Lung (tissue), 12 donors: Measurements from ENCODE around the gene LUC7L2. TPM values are rescaled to one million over a fixed set of nuclear protein-coding genes. Genes with fewer than 3 reads are reported as not detected.

Experiments used
- ATAC-seq: fragments of 200-7000 bp; cut with Tn5 transposase; one replicate; pipeline ENCODE4 v1.9.1; 2020; ENCODE audit warnings: moderate number of reproducible peaks; ENCODE audit not compliant: insufficient read depth, low FRiP score
- DNase-seq, 3 donors: peaks; one replicate each; pipeline ENCODE4 v3.0.0-alpha.2; 2013 to 2017
- H3K27ac ChIP-seq, 2 donors: one replicate each; pipeline ENCODE4 v1.5.1; 2013; ENCODE audit warnings: mild to moderate bottlenecking in 2 of 2, moderate library complexity in 2 of 2, control low read depth in 1 of 2, inconsistent platforms in 1 of 2, low read depth in 1 of 2, low read length in 1 of 2
- H3K27me3 ChIP-seq, 3 donors: one replicate each; pipeline ENCODE4 v1.5.1; 2013; ENCODE audit warnings: low read length in 2 of 3; ENCODE audit not compliant: control insufficient read depth in 3 of 3, insufficient read depth in 3 of 3
- H3K36me3 ChIP-seq, 4 donors: one replicate each; pipeline ENCODE4 v1.5.1; 2013; ENCODE audit warnings: low read length in 4 of 4, mild to moderate bottlenecking in 1 of 4, moderate library complexity in 1 of 4; ENCODE audit not compliant: control insufficient read depth in 4 of 4, insufficient read depth in 4 of 4
- H3K4me1 ChIP-seq, 5 donors: one replicate each; pipeline ENCODE4 v1.5.1; 2013; ENCODE audit warnings: low read length in 5 of 5, mild to moderate bottlenecking in 2 of 5, moderate library complexity in 1 of 5; ENCODE audit not compliant: control insufficient read depth in 5 of 5, insufficient read depth in 5 of 5
- H3K4me3 ChIP-seq: one replicate; pipeline ENCODE4 v1.5.1; 2013; ENCODE audit warnings: mild to moderate bottlenecking, control low read depth, moderate library complexity
- H3K9ac ChIP-seq, 2 donors: one replicate each; pipeline ENCODE4 v1.5.1; 2013; ENCODE audit warnings: low read length in 2 of 2, control low read depth in 1 of 2; ENCODE audit not compliant: insufficient read depth in 1 of 2
- H3K9me3 ChIP-seq, 4 donors: one replicate each; pipeline ENCODE4 v1.5.1; 2013; ENCODE audit warnings: low read length in 3 of 4, mild to moderate bottlenecking in 1 of 4, moderate library complexity in 1 of 4; ENCODE audit not compliant: control insufficient read depth in 4 of 4, insufficient read depth in 3 of 4
- WGBS, 2 donors: extraction: QIAGEN DNeasy Blood & Tissue Kit; methylation state at CpG; one replicate each; pipeline ENCODE4 v1.1.7; 2013; 5-methylcytosine and 5-hydroxymethylcytosine counted together
- polyA plus RNA-seq, 2 donors: library from polyadenylated mRNA; stranded (reverse); fragments of 200-250 nt; gene quantifications; one replicate each; pipeline ENCODE4 v1.2.1, GENCODE V29; 2013
- total RNA-seq, 2 donors: library from RNA; depleted of rRNA in 1 of 2; stranded (reverse); fragments of >200 nt in 1 of 2; gene quantifications; one replicate each; pipeline ENCODE4 v1.2.1, GENCODE V29; 2014 to 2021
- TF ChIP-seq, protein P1 (sequence below): IDR thresholded peaks from 2 replicates; pipeline ENCODE4 v1.5.1; 2012; ENCODE audit warnings: mild to moderate bottlenecking; ENCODE audit errors: control extremely low read depth, extremely low read depth
- donor health status: control.
- donor health status: control.
- donor health status: Bipolar disorder and iron deficiency.
- donor health status: healthy.
- donor health status: DM: yes; HTN: yes; CAD: no.

Gene LUC7L2
- total and polyA plus RNA-seq, 4 donors, result 35.1 to 95.4 (median 67.3) TPM

DNA sequence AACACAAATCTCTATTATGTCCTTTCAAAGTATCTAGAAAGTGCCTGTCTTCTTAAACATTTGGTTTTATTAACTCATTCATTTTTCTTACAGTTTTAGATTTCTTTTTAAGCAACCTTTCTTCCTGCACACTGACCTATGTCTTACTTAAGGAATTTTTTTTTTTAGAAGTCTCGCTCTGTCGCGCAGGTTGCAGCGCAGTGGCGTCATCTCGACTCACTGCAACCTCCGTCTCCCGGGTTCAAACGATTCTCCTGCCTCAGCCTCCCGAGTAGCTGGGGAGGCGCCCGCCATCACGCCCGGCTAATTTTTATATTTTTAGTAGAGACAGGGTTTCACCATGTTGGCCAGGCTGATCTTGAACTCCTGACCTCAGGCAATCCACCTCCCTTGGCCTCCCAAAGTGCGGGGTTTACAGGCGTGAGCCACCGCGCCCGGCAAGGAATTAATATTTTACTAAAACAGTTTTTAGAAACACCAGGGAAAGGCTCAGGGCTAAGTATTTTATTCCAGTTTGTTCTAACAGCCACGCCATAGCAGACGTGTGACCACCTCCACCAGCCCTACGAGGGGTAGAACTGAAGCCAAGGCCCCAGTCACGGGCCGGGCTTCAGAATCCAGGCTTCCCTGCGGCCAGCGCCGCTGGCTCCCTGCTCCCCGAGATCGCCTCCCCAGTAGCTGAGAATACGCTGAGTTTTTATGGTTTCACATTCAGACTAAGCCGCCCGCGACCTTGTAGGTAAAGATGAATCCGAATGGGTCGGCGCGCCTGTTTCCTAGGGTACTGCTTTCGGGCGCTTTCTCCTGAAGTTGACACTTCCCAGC is 941 bp upstream of the LUC7L2 start:
- 0 to 2% methylated on average over 39 of the region's 39 CpGs for WGBS, 2 donors
- TF ChIP-seq, protein P1, sequence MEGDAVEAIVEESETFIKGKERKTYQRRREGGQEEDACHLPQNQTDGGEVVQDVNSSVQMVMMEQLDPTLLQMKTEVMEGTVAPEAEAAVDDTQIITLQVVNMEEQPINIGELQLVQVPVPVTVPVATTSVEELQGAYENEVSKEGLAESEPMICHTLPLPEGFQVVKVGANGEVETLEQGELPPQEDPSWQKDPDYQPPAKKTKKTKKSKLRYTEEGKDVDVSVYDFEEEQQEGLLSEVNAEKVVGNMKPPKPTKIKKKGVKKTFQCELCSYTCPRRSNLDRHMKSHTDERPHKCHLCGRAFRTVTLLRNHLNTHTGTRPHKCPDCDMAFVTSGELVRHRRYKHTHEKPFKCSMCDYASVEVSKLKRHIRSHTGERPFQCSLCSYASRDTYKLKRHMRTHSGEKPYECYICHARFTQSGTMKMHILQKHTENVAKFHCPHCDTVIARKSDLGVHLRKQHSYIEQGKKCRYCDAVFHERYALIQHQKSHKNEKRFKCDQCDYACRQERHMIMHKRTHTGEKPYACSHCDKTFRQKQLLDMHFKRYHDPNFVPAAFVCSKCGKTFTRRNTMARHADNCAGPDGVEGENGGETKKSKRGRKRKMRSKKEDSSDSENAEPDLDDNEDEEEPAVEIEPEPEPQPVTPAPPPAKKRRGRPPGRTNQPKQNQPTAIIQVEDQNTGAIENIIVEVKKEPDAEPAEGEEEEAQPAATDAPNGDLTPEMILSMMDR, result no peak
- peak overlapping the region; percentile 68 for H3K4me3 ChIP-seq
- peaks cover 0 to 4% (median 1%) of the 10 kb centered on the region in 4 donors for H3K36me3 ChIP-seq
- H3K27me3 ChIP-seq, result no peaks in the 10 kb centered on the region
- ATAC-seq (peak; percentile 1), DNase-seq (peak in 2 of 3 donors; percentile 31 to 44)
- peak overlapping the region; percentile 97 for H3K9ac ChIP-seq
- H3K27ac ChIP-seq, result peak overlapping the region; percentile 93 to 99
- no peaks in the 10 kb centered on the region for H3K9me3 ChIP-seq
- peaks cover 0 to 22% (median 4%) of the 10 kb centered on the region in 5 donors for H3K4me1 ChIP-seq

DNA sequence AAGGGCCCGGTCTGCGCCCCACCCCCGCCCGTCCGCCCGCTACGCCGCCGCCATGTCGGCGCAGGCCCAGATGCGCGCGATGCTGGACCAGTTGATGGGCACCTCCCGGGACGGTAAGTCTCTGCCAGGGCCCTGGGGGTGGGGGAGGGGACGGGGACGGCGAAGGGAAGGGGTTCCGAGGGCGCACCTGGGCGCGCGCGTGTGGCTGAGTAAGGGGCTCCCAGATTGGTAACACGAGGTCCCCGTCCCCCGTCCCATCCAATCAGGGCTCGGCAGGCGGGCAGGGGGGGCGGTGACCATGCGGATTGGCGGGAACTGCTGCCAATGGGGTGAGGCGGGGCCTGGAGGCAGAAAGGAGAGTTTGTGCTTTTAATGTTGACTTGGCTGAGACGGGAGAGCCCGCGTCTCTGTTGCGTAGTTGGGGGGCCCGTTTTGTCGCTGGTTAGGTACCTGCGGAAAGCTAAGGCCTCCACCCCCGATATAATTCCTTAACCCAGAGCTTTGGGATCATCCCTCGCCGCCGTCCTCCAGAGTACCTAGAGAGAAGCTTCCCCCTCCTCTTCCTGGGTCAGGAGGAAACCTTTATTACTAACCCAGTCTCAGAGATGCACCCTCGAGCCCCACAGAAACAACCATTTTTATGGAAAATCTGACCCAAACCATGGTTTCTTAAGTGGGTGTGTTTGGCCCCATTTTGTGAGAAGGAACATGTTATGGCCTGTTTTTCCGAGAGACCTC is 685 bp downstream of the LUC7L2 start:
- peak; percentile 98 for DNase-seq
- WGBS, 2 donors, result 0 to 1% methylated on average over 44 to 47 of the region's 47 CpGs
- ATAC-seq, result peak; percentile 87
- Histone ChIP-seq H3K4me1 (peaks cover 0 to 22% (median 7%) of the 10 kb centered on the region in 5 donors), H3K36me3 (peaks cover 0 to 7% (median 3%) of the 10 kb centered on the region in 4 donors), H3K27me3 (no peaks in the 10 kb centered on the region), H3K9ac (peak overlapping the region; percentile 97 to 99), H3K9me3 (no peaks in the 10 kb centered on the region), H3K4me3 (peak overlapping the region; percentile 90), H3K27ac (peak overlapping the region; percentile 98 to 100)
- TF ChIP-seq, protein P1, result no peak

DNA sequence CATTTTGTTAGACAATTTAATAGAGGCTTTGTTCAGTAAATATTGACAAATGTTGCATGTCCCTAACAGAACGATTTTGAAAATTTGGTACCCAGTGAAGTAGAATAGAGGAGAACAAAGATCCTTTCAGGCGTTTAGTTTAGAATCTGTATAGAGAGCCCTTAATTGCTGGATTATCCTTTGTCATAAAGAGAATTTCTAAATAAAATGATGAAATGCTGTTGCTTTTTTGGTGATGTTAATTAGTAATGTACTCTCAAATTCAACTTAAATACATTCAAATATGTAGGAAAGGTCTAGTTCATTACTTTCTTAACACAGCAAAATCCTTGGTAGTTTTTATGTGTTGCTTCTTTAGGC is 1.2 kb downstream of the LUC7L2 start:
- Histone ChIP-seq H3K9ac (peak overlapping the region; percentile 96 to 97), H3K4me1 (peaks cover 0 to 26% (median 9%) of the 10 kb centered on the region in 5 donors), H3K27ac (peak overlapping the region in 1 of 2 donors; percentile 98), H3K36me3 (peaks cover 0 to 11% (median 4%) of the 10 kb centered on the region in 4 donors), H3K9me3 (no peaks in the 10 kb centered on the region), H3K27me3 (no peaks in the 10 kb centered on the region), H3K4me3 (peak overlapping the region; percentile 68)
- no peak for DNase-seq
- TF ChIP-seq, protein P1, result no peak
- ATAC-seq, result no peak
- 0 to 2% methylated on average over 2 of the region's 2 CpGs for WGBS, 2 donors
